IPS-NIHi7 (cell line): Measurements from ENCODE around the gene SPATA20.

Experiments
- DNase-seq: peaks from one replicate; pipeline ENCODE4 v3.0.0; 2012; ENCODE audit warnings: mixed read lengths; ENCODE audit errors: extremely low spot score

SPATA20 gene

GRCh38 chr17:50547035-50547735 is at the start of gene SPATA20:
Gene SPATA20, plus strand, starts transcription at chr17:50547174. Its CDS starts 35 bp downstream, at chr17:50547209.
- DNase-seq: peak; percentile 85

- no peak for DNase-seq
These were observed 48.7 kb upstream of the SPATA20 start for GRCh38 chr17:50498021-50498874.

- no peak for DNase-seq
These were observed 47.7 kb upstream of the SPATA20 start for GRCh38 chr17:50499270-50499669.

- DNase-seq: no peak
These were observed 47.3 kb upstream of the SPATA20 start for GRCh38 chr17:50499721-50500120.

GRCh38 chr17:50501054-50501453 is 45.9 kb upstream of the SPATA20 start:
- DNase-seq: no peak

GRCh38 chr17:50502301-50502990 is 44.5 kb upstream of the SPATA20 start:
- no peak for DNase-seq

- DNase-seq: no peak
These were observed 41.3 kb upstream of the SPATA20 start for GRCh38 chr17:50505591-50506130.

- DNase-seq: no peak
These were observed 40.7 kb upstream of the SPATA20 start for GRCh38 chr17:50506298-50506697.

GRCh38 chr17:50507871-50508572 is 39.0 kb upstream of the SPATA20 start, which contains the start of gene MYCBPAP:
Gene MYCBPAP, plus strand, starts transcription at chr17:50508439. Its CDS starts 236 bp downstream, at chr17:50508675.
- DNase-seq: peak; percentile 91

GRCh38 chr17:50508573-50509460 is 38.2 kb upstream of the SPATA20 start:
- no peak for DNase-seq

GRCh38 chr17:50511058-50511457 is 35.9 kb upstream of the SPATA20 start:
- no peak for DNase-seq

GRCh38 chr17:50513495-50513894 is 33.5 kb upstream of the SPATA20 start:
- no peak for DNase-seq

GRCh38 chr17:50514388-50514787 is 32.6 kb upstream of the SPATA20 start:
- no peak for DNase-seq

- DNase-seq: no peak
These were observed 31.9 kb upstream of the SPATA20 start for GRCh38 chr17:50514936-50515702.

GRCh38 chr17:50517011-50517410 is 30.0 kb upstream of the SPATA20 start:
- DNase-seq: no peak

- DNase-seq: no peak
These were observed 29.2 kb upstream of the SPATA20 start for GRCh38 chr17:50517504-50518383.

- DNase-seq: no peak
These were observed 28.5 kb upstream of the SPATA20 start for GRCh38 chr17:50518384-50519023.
